OCI-LY1 (cell line): Measurements from ENCODE around the gene NFIX.

ENCODE experiments used
- EZH2 ChIP-seq: fragments of 200-600 bp; sonication (generic), shearing (Covaris generic); IDR thresholded peaks from 2 replicates; pipeline ENCODE4 v1.8.0; 2017; ENCODE audit warnings: borderline replicate concordance, mixed run types, mild to moderate bottlenecking, antibody characterized with exemption, low read length, moderate library complexity, mixed read lengths
- TF ChIP-seq, protein P1 (sequence below): fragments of 200-600 bp; sonication (generic), shearing (Covaris generic); IDR thresholded peaks from 2 replicates; pipeline ENCODE4 v1.5.1; 2017; ENCODE audit warnings: mild to moderate bottlenecking, antibody characterized with exemption, low read length, moderate library complexity, mixed read lengths

DNA sequence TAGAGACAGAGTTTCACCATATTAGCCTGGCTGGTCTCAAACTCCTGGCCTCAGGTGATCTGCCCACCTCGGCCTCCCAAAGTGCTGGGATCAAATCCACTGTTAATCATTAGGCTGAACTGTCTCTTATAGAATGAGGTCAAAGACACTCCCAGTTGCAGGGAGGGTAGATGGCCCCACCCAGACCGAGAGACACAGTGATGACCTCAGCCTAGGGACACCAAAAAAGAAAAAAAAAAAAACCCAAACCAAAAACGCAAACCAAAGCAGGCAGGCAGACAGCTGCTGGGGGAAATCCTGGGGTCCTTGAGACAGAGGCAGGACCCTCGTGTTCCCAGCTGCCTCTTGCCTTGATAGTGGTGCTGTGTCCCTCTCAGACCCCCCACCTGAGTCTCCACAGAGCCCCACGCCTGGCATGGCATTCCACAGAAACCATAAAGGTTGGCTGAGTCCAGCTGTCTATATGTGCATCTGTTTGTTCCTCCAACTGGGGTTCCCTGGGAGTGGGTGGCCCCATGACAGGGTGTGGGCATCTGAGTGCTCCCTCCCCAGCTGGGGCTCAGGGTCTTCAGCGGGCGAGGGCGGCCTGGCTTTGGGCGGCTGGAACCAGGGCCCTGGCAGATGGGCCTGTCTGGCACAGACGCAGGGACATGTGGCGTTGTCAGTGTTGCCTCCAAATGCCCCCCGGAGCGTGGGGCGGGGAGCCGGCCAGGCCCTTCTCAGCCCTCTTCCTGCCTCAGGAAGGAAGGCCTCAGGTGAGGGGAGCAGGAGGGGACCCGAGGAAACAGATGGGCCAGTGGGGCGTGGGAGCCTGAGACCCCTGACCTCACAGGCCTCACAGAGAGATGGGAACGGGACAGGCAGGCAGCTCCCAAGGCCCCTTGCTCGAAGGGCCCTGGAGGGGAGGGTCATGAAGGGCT, 20.7 kb upstream of the NFIX start:
- TF ChIP-seq, protein P1, sequence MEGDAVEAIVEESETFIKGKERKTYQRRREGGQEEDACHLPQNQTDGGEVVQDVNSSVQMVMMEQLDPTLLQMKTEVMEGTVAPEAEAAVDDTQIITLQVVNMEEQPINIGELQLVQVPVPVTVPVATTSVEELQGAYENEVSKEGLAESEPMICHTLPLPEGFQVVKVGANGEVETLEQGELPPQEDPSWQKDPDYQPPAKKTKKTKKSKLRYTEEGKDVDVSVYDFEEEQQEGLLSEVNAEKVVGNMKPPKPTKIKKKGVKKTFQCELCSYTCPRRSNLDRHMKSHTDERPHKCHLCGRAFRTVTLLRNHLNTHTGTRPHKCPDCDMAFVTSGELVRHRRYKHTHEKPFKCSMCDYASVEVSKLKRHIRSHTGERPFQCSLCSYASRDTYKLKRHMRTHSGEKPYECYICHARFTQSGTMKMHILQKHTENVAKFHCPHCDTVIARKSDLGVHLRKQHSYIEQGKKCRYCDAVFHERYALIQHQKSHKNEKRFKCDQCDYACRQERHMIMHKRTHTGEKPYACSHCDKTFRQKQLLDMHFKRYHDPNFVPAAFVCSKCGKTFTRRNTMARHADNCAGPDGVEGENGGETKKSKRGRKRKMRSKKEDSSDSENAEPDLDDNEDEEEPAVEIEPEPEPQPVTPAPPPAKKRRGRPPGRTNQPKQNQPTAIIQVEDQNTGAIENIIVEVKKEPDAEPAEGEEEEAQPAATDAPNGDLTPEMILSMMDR, result no peak
- TF ChIP-seq EZH2, result no peak
